WI38 (cell line): ENCODE data around the gene SLC2A2.

Experiments used
- H3K4me3 ChIP-seq: 2 replicates; pipeline ENCODE4 v1.5.1; 2011; ENCODE audit warnings: low read depth, mild to moderate bottlenecking, control low read depth, low read length
- TF ChIP-seq, protein P1 (sequence below): IDR thresholded peaks from 2 replicates; pipeline ENCODE4 v1.5.1; 2012; ENCODE audit warnings: low read depth, mild to moderate bottlenecking, control low read depth, low read length

The SLC2A2 gene

DNA sequence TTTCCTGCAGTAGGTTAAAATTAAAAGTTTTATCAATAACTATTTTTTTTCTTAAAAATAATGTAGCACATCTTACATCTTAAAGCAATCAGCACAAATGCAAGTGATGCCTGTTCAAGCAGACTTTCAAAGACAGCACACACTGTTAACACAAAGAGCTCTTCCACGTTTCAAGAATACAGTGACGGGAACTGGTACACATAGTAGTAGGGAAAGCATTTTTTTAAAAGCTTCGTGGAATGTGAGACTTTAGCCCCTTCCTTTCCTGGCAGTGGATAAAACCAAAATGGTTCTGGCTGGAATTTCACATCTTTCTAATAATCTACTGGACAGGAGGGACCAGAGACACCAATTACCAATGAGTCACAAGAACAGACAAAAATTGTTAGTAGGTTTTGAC lies 33.5 kb upstream of the SLC2A2 start:
- TF ChIP-seq, protein P1, sequence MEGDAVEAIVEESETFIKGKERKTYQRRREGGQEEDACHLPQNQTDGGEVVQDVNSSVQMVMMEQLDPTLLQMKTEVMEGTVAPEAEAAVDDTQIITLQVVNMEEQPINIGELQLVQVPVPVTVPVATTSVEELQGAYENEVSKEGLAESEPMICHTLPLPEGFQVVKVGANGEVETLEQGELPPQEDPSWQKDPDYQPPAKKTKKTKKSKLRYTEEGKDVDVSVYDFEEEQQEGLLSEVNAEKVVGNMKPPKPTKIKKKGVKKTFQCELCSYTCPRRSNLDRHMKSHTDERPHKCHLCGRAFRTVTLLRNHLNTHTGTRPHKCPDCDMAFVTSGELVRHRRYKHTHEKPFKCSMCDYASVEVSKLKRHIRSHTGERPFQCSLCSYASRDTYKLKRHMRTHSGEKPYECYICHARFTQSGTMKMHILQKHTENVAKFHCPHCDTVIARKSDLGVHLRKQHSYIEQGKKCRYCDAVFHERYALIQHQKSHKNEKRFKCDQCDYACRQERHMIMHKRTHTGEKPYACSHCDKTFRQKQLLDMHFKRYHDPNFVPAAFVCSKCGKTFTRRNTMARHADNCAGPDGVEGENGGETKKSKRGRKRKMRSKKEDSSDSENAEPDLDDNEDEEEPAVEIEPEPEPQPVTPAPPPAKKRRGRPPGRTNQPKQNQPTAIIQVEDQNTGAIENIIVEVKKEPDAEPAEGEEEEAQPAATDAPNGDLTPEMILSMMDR: no peak

GRCh38 chr3:171058873-171059603 lies 32.5 kb upstream of the SLC2A2 start:
- no peak overlapping the region for H3K4me3 ChIP-seq
- TF ChIP-seq, protein P1: no peak

More for the DNA sequence above, 33.5 kb upstream of the SLC2A2 start:
- H3K4me3 ChIP-seq: no peak overlapping the region

DNA sequence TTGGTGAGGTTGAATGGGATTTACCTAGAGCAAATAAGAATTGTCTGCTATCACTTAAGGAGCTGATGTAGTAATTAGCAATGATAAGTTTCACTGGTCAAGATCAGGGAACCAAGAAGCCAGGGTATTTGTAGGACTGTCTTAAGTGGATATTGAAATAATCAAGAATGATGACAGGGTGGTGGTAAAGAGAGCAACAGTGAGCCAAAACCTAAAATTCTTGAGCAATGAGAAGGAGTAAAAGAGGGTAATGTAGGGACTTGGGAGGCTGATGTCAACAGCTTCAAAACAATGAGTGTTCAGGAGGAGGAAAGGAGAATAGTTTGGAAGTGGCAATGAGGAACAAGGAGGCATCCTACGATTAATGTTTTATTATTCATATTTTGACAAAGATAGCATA lies 31.5 kb upstream of the SLC2A2 start:
- no peak overlapping the region for H3K4me3 ChIP-seq

DNA sequence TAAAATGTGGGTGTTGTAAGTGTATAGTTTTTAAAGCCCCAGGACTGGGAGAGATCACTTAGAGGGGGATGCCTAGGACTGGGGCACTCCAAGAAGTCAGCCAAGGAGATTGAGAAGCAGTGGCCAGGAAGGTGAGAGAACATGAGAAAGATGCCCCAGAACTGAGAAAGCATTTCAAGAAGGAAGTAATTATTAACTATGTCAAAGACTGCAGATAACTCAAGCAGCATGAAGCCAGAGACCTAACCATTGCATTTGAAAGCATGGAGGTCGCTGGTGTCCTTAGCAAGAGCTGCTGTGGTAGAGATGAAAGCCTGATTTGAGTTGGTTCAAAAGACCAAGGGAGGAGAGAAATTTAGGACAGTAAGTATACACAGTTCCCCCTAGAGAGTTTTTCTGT lies 30.6 kb upstream of the SLC2A2 start:
- TF ChIP-seq, protein P1: no peak
- no peak overlapping the region for H3K4me3 ChIP-seq

More for the DNA sequence above, 31.5 kb upstream of the SLC2A2 start:
- TF ChIP-seq, protein P1: no peak

GRCh38 chr3:171056528-171056927 lies 30.0 kb upstream of the SLC2A2 start:
- TF ChIP-seq, protein P1: no peak
- H3K4me3 ChIP-seq: no peak overlapping the region

GRCh38 chr3:171055336-171056178 lies 29.0 kb upstream of the SLC2A2 start:
- no peak overlapping the region for H3K4me3 ChIP-seq
- TF ChIP-seq, protein P1: no peak

DNA sequence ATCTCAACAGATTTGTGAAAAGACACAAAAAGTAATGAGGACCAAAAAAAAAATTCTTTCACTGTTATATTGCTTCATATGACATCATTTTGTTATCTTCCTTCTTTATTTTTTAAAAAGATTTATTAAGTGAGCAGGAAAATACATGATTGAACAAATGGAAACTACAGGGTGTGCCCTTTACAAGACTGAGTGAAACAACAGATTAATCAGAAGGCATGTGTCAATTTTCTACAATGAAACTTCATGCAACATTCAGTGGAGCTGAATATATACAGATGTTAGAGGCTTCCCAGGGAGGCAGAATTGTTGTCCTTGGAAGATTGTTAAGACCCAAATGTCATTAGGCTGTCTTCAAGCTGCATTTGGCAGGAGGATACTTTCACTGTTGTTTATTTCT lies 28.4 kb upstream of the SLC2A2 start:
- TF ChIP-seq, protein P1: no peak
- H3K4me3 ChIP-seq: no peak overlapping the region
